GM23338 (cell line): ENCODE measurements around the gene WDR91. TPM values are rescaled to one million over a fixed set of nuclear protein-coding genes. Genes with fewer than 3 reads are reported as not detected.

ENCODE experiments used
- ATAC-seq: fragments of 200-7000 bp; cut with Tn5 transposase; 3 replicates; pipeline ENCODE4 v1.9.1; 2020
- DNase-seq: peaks from one replicate; pipeline ENCODE4 v3.0.0-alpha.2; 2015; ENCODE audit warnings: low spot score
- H2AFZ ChIP-seq: fragments of 200-600 bp; sonication (generic); 2 replicates; pipeline ENCODE4 v1.8.0; 2016; ENCODE audit warnings: antibody characterized with exemption, mild to moderate bottlenecking, moderate library complexity
- H3F3A ChIP-seq: fragments of 200-600 bp; sonication (generic); replicated peaks from 2 replicates; pipeline ENCODE4 v1.8.0; 2017; ENCODE audit warnings: antibody characterized with exemption, mixed run types, low read depth
- H3K27ac ChIP-seq: fragments of 200-600 bp; sonication (generic); 2 replicates; pipeline ENCODE4 v1.6.1; 2016; ENCODE audit warnings: low read depth
- H3K27me3 ChIP-seq: fragments of 200-600 bp; sonication (generic); 2 replicates; pipeline ENCODE4 v1.8.0; 2016; ENCODE audit warnings: mild to moderate bottlenecking, mixed run types, moderate library complexity; ENCODE audit not compliant: insufficient read depth
- H3K36me3 ChIP-seq: fragments of 200-600 bp; sonication (generic); 2 replicates; pipeline ENCODE4 v1.8.0; 2016; ENCODE audit warnings: mild to moderate bottlenecking; ENCODE audit not compliant: insufficient read depth
- H3K4me1 ChIP-seq: fragments of 200-600 bp; sonication (generic); 2 replicates; pipeline ENCODE4 v1.8.0; 2016; ENCODE audit warnings: mild to moderate bottlenecking, moderate library complexity; ENCODE audit not compliant: insufficient read depth
- H3K4me2 ChIP-seq: fragments of 200-600 bp; sonication (generic); 2 replicates; pipeline ENCODE4 v1.7.1; 2017; ENCODE audit warnings: mixed run types
- H3K4me3 ChIP-seq: fragments of 200-600 bp; sonication (generic); 2 replicates; pipeline ENCODE4 v1.6.1; 2016; ENCODE audit warnings: mixed run types
- H3K79me2 ChIP-seq: fragments of 200-600 bp; sonication (generic); replicated peaks from 2 replicates; pipeline ENCODE4 v1.8.0; 2017; ENCODE audit warnings: mild to moderate bottlenecking; ENCODE audit not compliant: insufficient read depth
- H3K9me2 ChIP-seq: fragments of 200-600 bp; sonication (generic); 2 replicates; pipeline ENCODE4 v1.8.0; 2017; ENCODE audit not compliant: insufficient read depth
- H4K20me1 ChIP-seq: fragments of 200-600 bp; sonication (generic); replicated peaks from 2 replicates; pipeline ENCODE4 v1.8.0; 2017; ENCODE audit warnings: mild to moderate bottlenecking; ENCODE audit not compliant: insufficient read depth
- H3K27ac Mint-ChIP-seq: 2 replicates; pipeline ENCODE4 v1.8.0; 2020; ENCODE audit warnings: inconsistent platforms, mild to moderate bottlenecking, moderate library complexity, mixed read lengths
- H3K27me3 Mint-ChIP-seq: 3 replicates; pipeline ENCODE4 v1.8.0; 2022; ENCODE audit warnings: low read depth, mild to moderate bottlenecking, moderate library complexity, mixed read lengths, inconsistent platforms; ENCODE audit not compliant: insufficient read depth, poor library complexity
- H3K36me3 Mint-ChIP-seq: 3 replicates; pipeline ENCODE4 v1.8.0; 2021; ENCODE audit warnings: low read depth, mild to moderate bottlenecking, inconsistent platforms, moderate library complexity, mixed read lengths
- H3K4me1 Mint-ChIP-seq: 3 replicates; pipeline ENCODE4 v1.8.0; 2020; ENCODE audit warnings: mild to moderate bottlenecking, inconsistent platforms, mixed read lengths
- H3K4me3 Mint-ChIP-seq: 3 replicates; pipeline ENCODE4 v1.8.0; 2021; ENCODE audit warnings: moderate library complexity, mild to moderate bottlenecking, inconsistent platforms, mixed read lengths
- H3K9me3 Mint-ChIP-seq: 3 replicates; pipeline ENCODE4 v1.8.0; 2020; ENCODE audit warnings: moderate library complexity, mild to moderate bottlenecking, inconsistent platforms, mixed read lengths
- CREB1 ChIP-seq: fragments of 250-450 bp; sonication (Bioruptor Pico); IDR thresholded peaks from 2 replicates; pipeline ENCODE4 v1.5.0; 2020; ENCODE audit warnings: low read depth, mild to moderate bottlenecking, moderate library complexity
- ETS1 ChIP-seq: IDR thresholded peaks from 2 replicates; pipeline ENCODE4 v1.6.1; 2016; ENCODE audit warnings: antibody characterized with exemption
- EZH2phosphoT487 ChIP-seq: fragments of 200-600 bp; sonication (generic); IDR thresholded peaks from one replicate; pipeline ENCODE4 v1.8.1; 2018; ENCODE audit warnings: antibody characterized with exemption; ENCODE audit not compliant: unreplicated experiment
- JUNB ChIP-seq: IDR thresholded peaks from one replicate; pipeline ENCODE4 v1.6.1; 2016; ENCODE audit warnings: antibody characterized with exemption; ENCODE audit not compliant: unreplicated experiment
- NANOG ChIP-seq: IDR thresholded peaks from 2 replicates; pipeline ENCODE4 v1.6.1; 2016; ENCODE audit warnings: antibody characterized with exemption, borderline replicate concordance
- POLR2AphosphoS5 ChIP-seq: IDR thresholded peaks from 2 replicates; pipeline ENCODE4 v1.6.1; 2016; ENCODE audit warnings: antibody characterized with exemption, low read depth
- STAT1 ChIP-seq: IDR thresholded peaks from one replicate; pipeline ENCODE4 v1.6.1; 2016; ENCODE audit warnings: antibody characterized with exemption; ENCODE audit not compliant: unreplicated experiment
- ZNF114 ChIP-seq: fragments of 250-450 bp; sonication (Bioruptor Pico); IDR thresholded peaks from 2 replicates; pipeline ENCODE4 v1.5.0; 2020; ENCODE audit warnings: mild to moderate bottlenecking, moderate library complexity
- ZNF331 ChIP-seq: fragments of 250-450 bp; sonication (Bioruptor Pico); IDR thresholded peaks from 2 replicates; pipeline ENCODE4 v1.5.0; 2020; ENCODE audit warnings: low read depth, mild to moderate bottlenecking, moderate library complexity
- polyA plus RNA-seq: library from polyadenylated mRNA; unstranded; fragments of >200 nt; fragmentation: Nextera tagmentation; extraction: Ambion mirVana; gene quantifications from 2 replicates; pipeline ENCODE4 v1.2.1, GENCODE V29; 2016
- total RNA-seq: library from RNA; depleted of rRNA; stranded (reverse); fragments of >200 nt; shearing (Covaris generic); gene quantifications from 2 replicates; pipeline ENCODE4 v1.2.3, GENCODE V29; 2014
- TF ChIP-seq, protein P1 (sequence below): fragments of 250-450 bp; sonication (Bioruptor Pico); IDR thresholded peaks from 2 replicates; pipeline ENCODE4 v1.5.0; 2020; ENCODE audit warnings: mild to moderate bottlenecking, moderate library complexity
- TF ChIP-seq, protein P2 (sequence below): IDR thresholded peaks from one replicate; pipeline ENCODE4 v1.6.1; 2018; ENCODE audit warnings: antibody characterized with exemption; ENCODE audit not compliant: unreplicated experiment

Gene WDR91
- total and polyA plus RNA-seq, 2 experiments from 2014 or later = 5.8 to 32.6 TPM

- no peak overlapping the region for H2AFZ ChIP-seq
- no peak overlapping the region for H3K4me3 ChIP-seq
- H3F3A ChIP-seq = no peaks in the 10 kb centered on the region
- H3K79me2 ChIP-seq = no peaks in the 10 kb centered on the region
- H3K4me1 Mint-ChIP-seq = no peaks in the 10 kb centered on the region
- H3K9me2 ChIP-seq = no peaks in the 10 kb centered on the region
- no peak for DNase-seq
- no peaks in the 10 kb centered on the region for H3K36me3 ChIP-seq
- no peak for TF ChIP-seq ZNF331 (CRISPR knock-in tag)
- TF ChIP-seq POLR2AphosphoS5 = no peak
- TF ChIP-seq NANOG = no peak
- no peak for TF ChIP-seq ETS1
- no peak for TF ChIP-seq EZH2phosphoT487
- TF ChIP-seq CREB1 (CRISPR knock-in tag) = no peak
- no peak for TF ChIP-seq ZNF114 (CRISPR knock-in tag)
- TF ChIP-seq STAT1 = no peak
- TF ChIP-seq, protein P1, sequence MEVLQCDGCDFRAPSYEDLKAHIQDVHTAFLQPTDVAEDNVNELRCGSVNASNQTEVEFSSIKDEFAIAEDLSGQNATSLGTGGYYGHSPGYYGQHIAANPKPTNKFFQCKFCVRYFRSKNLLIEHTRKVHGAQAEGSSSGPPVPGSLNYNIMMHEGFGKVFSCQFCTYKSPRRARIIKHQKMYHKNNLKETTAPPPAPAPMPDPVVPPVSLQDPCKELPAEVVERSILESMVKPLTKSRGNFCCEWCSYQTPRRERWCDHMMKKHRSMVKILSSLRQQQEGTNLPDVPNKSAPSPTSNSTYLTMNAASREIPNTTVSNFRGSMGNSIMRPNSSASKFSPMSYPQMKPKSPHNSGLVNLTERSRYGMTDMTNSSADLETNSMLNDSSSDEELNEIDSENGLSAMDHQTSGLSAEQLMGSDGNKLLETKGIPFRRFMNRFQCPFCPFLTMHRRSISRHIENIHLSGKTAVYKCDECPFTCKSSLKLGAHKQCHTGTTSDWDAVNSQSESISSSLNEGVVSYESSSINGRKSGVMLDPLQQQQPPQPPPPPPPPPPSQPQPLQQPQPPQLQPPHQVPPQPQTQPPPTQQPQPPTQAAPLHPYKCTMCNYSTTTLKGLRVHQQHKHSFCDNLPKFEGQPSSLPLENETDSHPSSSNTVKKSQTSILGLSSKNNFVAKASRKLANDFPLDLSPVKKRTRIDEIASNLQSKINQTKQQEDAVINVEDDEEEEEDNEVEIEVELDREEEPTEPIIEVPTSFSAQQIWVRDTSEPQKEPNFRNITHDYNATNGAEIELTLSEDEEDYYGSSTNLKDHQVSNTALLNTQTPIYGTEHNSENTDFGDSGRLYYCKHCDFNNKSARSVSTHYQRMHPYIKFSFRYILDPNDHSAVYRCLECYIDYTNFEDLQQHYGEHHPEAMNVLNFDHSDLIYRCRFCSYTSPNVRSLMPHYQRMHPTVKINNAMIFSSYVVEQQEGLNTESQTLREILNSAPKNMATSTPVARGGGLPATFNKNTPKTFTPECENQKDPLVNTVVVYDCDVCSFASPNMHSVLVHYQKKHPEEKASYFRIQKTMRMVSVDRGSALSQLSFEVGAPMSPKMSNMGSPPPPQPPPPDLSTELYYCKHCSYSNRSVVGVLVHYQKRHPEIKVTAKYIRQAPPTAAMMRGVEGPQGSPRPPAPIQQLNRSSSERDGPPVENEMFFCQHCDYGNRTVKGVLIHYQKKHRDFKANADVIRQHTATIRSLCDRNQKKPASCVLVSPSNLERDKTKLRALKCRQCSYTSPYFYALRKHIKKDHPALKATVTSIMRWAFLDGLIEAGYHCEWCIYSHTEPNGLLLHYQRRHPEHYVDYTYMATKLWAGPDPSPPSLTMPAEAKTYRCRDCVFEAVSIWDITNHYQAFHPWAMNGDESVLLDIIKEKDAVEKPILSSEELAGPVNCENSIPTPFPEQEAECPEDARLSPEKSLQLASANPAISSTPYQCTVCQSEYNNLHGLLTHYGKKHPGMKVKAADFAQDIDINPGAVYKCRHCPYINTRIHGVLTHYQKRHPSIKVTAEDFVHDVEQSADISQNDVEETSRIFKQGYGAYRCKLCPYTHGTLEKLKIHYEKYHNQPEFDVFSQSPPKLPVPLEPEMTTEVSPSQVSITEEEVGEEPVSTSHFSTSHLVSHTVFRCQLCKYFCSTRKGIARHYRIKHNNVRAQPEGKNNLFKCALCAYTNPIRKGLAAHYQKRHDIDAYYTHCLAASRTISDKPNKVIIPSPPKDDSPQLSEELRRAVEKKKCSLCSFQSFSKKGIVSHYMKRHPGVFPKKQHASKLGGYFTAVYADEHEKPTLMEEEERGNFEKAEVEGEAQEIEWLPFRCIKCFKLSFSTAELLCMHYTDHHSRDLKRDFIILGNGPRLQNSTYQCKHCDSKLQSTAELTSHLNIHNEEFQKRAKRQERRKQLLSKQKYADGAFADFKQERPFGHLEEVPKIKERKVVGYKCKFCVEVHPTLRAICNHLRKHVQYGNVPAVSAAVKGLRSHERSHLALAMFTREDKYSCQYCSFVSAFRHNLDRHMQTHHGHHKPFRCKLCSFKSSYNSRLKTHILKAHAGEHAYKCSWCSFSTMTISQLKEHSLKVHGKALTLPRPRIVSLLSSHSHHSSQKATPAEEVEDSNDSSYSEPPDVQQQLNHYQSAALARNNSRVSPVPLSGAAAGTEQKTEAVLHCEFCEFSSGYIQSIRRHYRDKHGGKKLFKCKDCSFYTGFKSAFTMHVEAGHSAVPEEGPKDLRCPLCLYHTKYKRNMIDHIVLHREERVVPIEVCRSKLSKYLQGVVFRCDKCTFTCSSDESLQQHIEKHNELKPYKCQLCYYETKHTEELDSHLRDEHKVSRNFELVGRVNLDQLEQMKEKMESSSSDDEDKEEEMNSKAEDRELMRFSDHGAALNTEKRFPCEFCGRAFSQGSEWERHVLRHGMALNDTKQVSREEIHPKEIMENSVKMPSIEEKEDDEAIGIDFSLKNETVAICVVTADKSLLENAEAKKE (CRISPR knock-in tag) = no peak
- TF ChIP-seq, protein P2, sequence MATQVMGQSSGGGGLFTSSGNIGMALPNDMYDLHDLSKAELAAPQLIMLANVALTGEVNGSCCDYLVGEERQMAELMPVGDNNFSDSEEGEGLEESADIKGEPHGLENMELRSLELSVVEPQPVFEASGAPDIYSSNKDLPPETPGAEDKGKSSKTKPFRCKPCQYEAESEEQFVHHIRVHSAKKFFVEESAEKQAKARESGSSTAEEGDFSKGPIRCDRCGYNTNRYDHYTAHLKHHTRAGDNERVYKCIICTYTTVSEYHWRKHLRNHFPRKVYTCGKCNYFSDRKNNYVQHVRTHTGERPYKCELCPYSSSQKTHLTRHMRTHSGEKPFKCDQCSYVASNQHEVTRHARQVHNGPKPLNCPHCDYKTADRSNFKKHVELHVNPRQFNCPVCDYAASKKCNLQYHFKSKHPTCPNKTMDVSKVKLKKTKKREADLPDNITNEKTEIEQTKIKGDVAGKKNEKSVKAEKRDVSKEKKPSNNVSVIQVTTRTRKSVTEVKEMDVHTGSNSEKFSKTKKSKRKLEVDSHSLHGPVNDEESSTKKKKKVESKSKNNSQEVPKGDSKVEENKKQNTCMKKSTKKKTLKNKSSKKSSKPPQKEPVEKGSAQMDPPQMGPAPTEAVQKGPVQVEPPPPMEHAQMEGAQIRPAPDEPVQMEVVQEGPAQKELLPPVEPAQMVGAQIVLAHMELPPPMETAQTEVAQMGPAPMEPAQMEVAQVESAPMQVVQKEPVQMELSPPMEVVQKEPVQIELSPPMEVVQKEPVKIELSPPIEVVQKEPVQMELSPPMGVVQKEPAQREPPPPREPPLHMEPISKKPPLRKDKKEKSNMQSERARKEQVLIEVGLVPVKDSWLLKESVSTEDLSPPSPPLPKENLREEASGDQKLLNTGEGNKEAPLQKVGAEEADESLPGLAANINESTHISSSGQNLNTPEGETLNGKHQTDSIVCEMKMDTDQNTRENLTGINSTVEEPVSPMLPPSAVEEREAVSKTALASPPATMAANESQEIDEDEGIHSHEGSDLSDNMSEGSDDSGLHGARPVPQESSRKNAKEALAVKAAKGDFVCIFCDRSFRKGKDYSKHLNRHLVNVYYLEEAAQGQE = no peak
- no peak for TF ChIP-seq JUNB
- no peak overlapping the region for H3K27ac Mint-ChIP-seq
- H3K9me3 Mint-ChIP-seq = 0 out of 3 replicates have a peak, but pooled peaks cover 4% of the 10 kb centered on the region
- no peak overlapping the region for H3K27ac ChIP-seq
- peaks cover 4% of the 10 kb centered on the region for H3K27me3 Mint-ChIP-seq
- no peaks in the 10 kb centered on the region for H3K36me3 Mint-ChIP-seq
- no peaks in the 10 kb centered on the region for H3K4me1 ChIP-seq
- H3K4me3 Mint-ChIP-seq = no peak overlapping the region
- H4K20me1 ChIP-seq = no peaks in the 10 kb centered on the region
- no peaks in the 10 kb centered on the region for H3K27me3 ChIP-seq
- ATAC-seq = no peak
- no peak overlapping the region for H3K4me2 ChIP-seq
These were observed 40.4 kb upstream of the WDR91 start for GRCh38 chr7:135251496-135252391.
